B cell (primary cell): ENCODE data around the gene HIGD2A. TPM values are rescaled to one million over a fixed set of nuclear protein-coding genes. Genes with fewer than 3 reads are reported as not detected.

Experiments
- ATAC-seq: fragments of 200-7000 bp; cut with Tn5 transposase; one replicate; pipeline ENCODE4 v1.10.0; 2021; ENCODE audit warnings: low read depth, mild to moderate bottlenecking, moderate number of reproducible peaks, moderate library complexity
- CTCF ChIA-PET: fragments of 350-600 bp; sonication (Branson Sonifier 250); formaldehyde crosslinking; loops from one replicate; lab custom pipeline; 2021; ENCODE audit warnings: antibody characterized with exemption, inconsistent platforms; lab: Charles Lee
- POLR2A ChIA-PET: fragments of 350-600 bp; sonication (Branson Sonifier 250); formaldehyde crosslinking; loops from one replicate; lab custom pipeline; 2021; ENCODE audit warnings: antibody characterized with exemption; lab: Charles Lee
- DNase-seq: peaks from one replicate; pipeline ENCODE4 v3.0.0; 2013
- H2AFZ ChIP-seq: 2 replicates; pipeline ENCODE4 v1.6.1; 2012; ENCODE audit warnings: mild to moderate bottlenecking, low read depth, low read length; ENCODE audit not compliant: insufficient read depth, poor library complexity, severe bottlenecking
- H3K27ac ChIP-seq, 2 donors: 1 replicate in 1 of 2; 2 replicates in 1 of 2; pipeline ENCODE4 v1.5.1; 2012 to 2013; ENCODE audit warnings: low read length in 2 of 2, mild to moderate bottlenecking in 2 of 2, moderate library complexity in 1 of 2
- H3K27me3 ChIP-seq, 4 experiments: fragments of 200-600 bp in 1 of 4; sonication (generic) in 1 of 4; replicated peaks in 1 of 4; 1 replicate in 2 of 4; 2 replicates in 2 of 4; pipeline versions ENCODE4 v1.6.1 to v1.7.0; 2013 to 2016; ENCODE audit warnings: low read length in 3 of 4, mild to moderate bottlenecking in 2 of 4, mixed read lengths in 1 of 4, moderate library complexity in 1 of 4; ENCODE audit not compliant: insufficient read depth in 4 of 4, control insufficient read depth in 3 of 4; ENCODE audit errors: control extremely low read depth in 1 of 4
- H3K36me3 ChIP-seq, 2 experiments: replicated peaks in 1 of 2; 1 replicate in 1 of 2; 2 replicates in 1 of 2; pipeline versions ENCODE4 v1.6.1 to v1.7.1; 2013; ENCODE audit warnings: low read length in 1 of 2; ENCODE audit not compliant: insufficient read depth in 2 of 2, control insufficient read depth in 1 of 2; ENCODE audit errors: control extremely low read depth in 1 of 2, extremely low read depth in 1 of 2
- H3K4me1 ChIP-seq, 2 donors: fragments of 200-600 bp in 1 of 2; sonication (generic) in 1 of 2; 1 replicate in 1 of 2; 2 replicates in 1 of 2; pipeline versions ENCODE4 v1.5.1 to v1.6.1; 2013 to 2017; ENCODE audit warnings: low read length in 2 of 2; ENCODE audit not compliant: control insufficient read depth in 2 of 2, insufficient read depth in 2 of 2
- H3K4me2 ChIP-seq: replicated peaks from 2 replicates; pipeline ENCODE3; 2012; ENCODE audit warnings: mild to moderate bottlenecking, low read depth, low read length; ENCODE audit not compliant: poor library complexity, severe bottlenecking
- H3K4me3 ChIP-seq, 5 experiments: fragments of 200-600 bp in 1 of 5; sonication (generic) in 1 of 5; 1 replicate in 3 of 5; 2 replicates in 2 of 5; pipeline versions ENCODE4 v1.5.1 to v1.7.0; 2011 to 2016; ENCODE audit warnings: low read length in 4 of 5, mild to moderate bottlenecking in 4 of 5, low read depth in 2 of 5, control low read depth in 1 of 5, moderate library complexity in 1 of 5; ENCODE audit not compliant: insufficient read depth in 1 of 5; ENCODE audit errors: control extremely low read depth in 1 of 5, extremely low read depth in 1 of 5
- H3K79me2 ChIP-seq: fragments of 200-600 bp; sonication (generic); one replicate; pipeline ENCODE4 v1.6.0; 2016; ENCODE audit warnings: low read length; ENCODE audit not compliant: control insufficient read depth, insufficient read depth
- H3K9ac ChIP-seq: fragments of 200-600 bp; sonication (generic); 2 replicates; pipeline ENCODE4 v1.6.1; 2017; ENCODE audit warnings: mild to moderate bottlenecking, low read length, moderate library complexity
- H3K9me3 ChIP-seq, 3 donors: one replicate each; pipeline versions ENCODE4 v1.6.1 to v1.7.1; 2013; ENCODE audit warnings: low read length in 2 of 3; ENCODE audit not compliant: control insufficient read depth in 2 of 3, insufficient read depth in 1 of 3; ENCODE audit errors: control extremely low read depth in 1 of 3
- H4K20me1 ChIP-seq: 2 replicates; pipeline ENCODE4 v1.6.0; 2012; ENCODE audit warnings: mild to moderate bottlenecking, low read length; ENCODE audit not compliant: insufficient read depth, control insufficient read depth, poor library complexity, severe bottlenecking
- H3K27ac Mint-ChIP-seq: one replicate; pipeline ENCODE4 v1.8.0; 2021; ENCODE audit warnings: mixed read lengths
- H3K27me3 Mint-ChIP-seq: one replicate; pipeline ENCODE4 v1.8.0; 2021; ENCODE audit warnings: mixed read lengths
- H3K4me1 Mint-ChIP-seq: one replicate; pipeline ENCODE4 v1.8.0; 2021; ENCODE audit warnings: mixed read lengths
- H3K4me3 Mint-ChIP-seq: one replicate; pipeline ENCODE4 v1.8.0; 2021; ENCODE audit warnings: mixed read lengths
- H3K9me3 Mint-ChIP-seq: one replicate; pipeline ENCODE4 v1.8.0; 2022; ENCODE audit warnings: mixed read lengths; ENCODE audit not compliant: insufficient read depth
- EZH2 ChIP-seq: IDR thresholded peaks from 2 replicates; pipeline ENCODE4 v1.6.1; 2012; ENCODE audit warnings: borderline replicate concordance, low read depth, mild to moderate bottlenecking, moderate library complexity, low read length; ENCODE audit not compliant: insufficient read depth, poor library complexity, severe bottlenecking
- WGBS: methylation state at CpG from one replicate; pipeline ENCODE4 v1.1.5; 2013; ENCODE audit warnings: missing lambda C conversion rate; ENCODE audit not compliant: insufficient coverage; 5-methylcytosine and 5-hydroxymethylcytosine counted together
- intact Hi-C: fragments of 100-400 bp; cut with micrococcal nuclease; formaldehyde crosslinking; loops from one replicate; pipeline ENCODE4 v1.10.0; 2022
- polyA plus RNA-seq: library from polyadenylated mRNA; depleted of rRNA; stranded (reverse); fragments of >200 nt; gene quantifications from 2 replicates; pipeline ENCODE4 v1.2.3, GENCODE V29; 2012
- total RNA-seq, 2 donors: library from RNA; stranded (reverse); fragments of 120-200 nt in 1 of 2; gene quantifications; 1 replicate in 1 of 2; 2 replicates in 1 of 2; pipeline versions ENCODE4 v1.2.3 to v1.2.4, GENCODE V29; 2013 to 2022
- TF ChIP-seq, protein P1 (sequence below): fragments of 200-600 bp; IDR thresholded peaks from one replicate; pipeline ENCODE4 v1.8.0; 2022; ENCODE audit warnings: antibody characterized with exemption, mild to moderate bottlenecking

HIGD2A gene
- total and polyA plus RNA-seq, 2 donors (not counting 1 experiment from before 2014, with no cell fraction given) = 80.1 to 212 TPM

GRCh38 chr5:176391479-176391878 is 2.9 kb downstream of the HIGD2A start:
- TF ChIP-seq, protein P1, sequence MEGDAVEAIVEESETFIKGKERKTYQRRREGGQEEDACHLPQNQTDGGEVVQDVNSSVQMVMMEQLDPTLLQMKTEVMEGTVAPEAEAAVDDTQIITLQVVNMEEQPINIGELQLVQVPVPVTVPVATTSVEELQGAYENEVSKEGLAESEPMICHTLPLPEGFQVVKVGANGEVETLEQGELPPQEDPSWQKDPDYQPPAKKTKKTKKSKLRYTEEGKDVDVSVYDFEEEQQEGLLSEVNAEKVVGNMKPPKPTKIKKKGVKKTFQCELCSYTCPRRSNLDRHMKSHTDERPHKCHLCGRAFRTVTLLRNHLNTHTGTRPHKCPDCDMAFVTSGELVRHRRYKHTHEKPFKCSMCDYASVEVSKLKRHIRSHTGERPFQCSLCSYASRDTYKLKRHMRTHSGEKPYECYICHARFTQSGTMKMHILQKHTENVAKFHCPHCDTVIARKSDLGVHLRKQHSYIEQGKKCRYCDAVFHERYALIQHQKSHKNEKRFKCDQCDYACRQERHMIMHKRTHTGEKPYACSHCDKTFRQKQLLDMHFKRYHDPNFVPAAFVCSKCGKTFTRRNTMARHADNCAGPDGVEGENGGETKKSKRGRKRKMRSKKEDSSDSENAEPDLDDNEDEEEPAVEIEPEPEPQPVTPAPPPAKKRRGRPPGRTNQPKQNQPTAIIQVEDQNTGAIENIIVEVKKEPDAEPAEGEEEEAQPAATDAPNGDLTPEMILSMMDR = no peak
- no peak for TF ChIP-seq EZH2
- Histone ChIP-seq H3K36me3 (peaks cover 0 to 15% of the 10 kb centered on the region in 2 experiments), H3K79me2 (peaks cover 31% of the 10 kb centered on the region), H4K20me1 (no peaks in the 10 kb centered on the region), H3K9ac (no peak overlapping the region), H2AFZ (no peak overlapping the region), H3K4me3 (no peak overlapping the region), H3K27ac (no peak overlapping the region), H3K4me1 (peaks cover 18 to 28% of the 10 kb centered on the region in 2 donors), H3K27me3 (no peaks in the 10 kb centered on the region), H3K4me2 (no peak overlapping the region), H3K9me3 (no peaks in the 10 kb centered on the region)
- no peak overlapping the region for H3K27ac Mint-ChIP-seq
- no peaks in the 10 kb centered on the region for H3K27me3 Mint-ChIP-seq
- intact Hi-C loops = no loop called here
- POLR2A ChIA-PET = no interaction called here
- CTCF ChIA-PET = interaction anchor here (0.5 to 1.6 kb wide), 3 partner anchors 57 to 146 kb away, joined by 3 to 4 read pairs (median 3); partner anchors contain the start of gene FAF2
- no peak overlapping the region for H3K4me3 Mint-ChIP-seq
- DNase-seq (no peak), ATAC-seq (no peak)
- H3K9me3 Mint-ChIP-seq = no peaks in the 10 kb centered on the region
- H3K4me1 Mint-ChIP-seq = peaks cover 23% of the 10 kb centered on the region
- 100% methylated on average over 3 of the region's 4 CpGs for WGBS

DNA sequence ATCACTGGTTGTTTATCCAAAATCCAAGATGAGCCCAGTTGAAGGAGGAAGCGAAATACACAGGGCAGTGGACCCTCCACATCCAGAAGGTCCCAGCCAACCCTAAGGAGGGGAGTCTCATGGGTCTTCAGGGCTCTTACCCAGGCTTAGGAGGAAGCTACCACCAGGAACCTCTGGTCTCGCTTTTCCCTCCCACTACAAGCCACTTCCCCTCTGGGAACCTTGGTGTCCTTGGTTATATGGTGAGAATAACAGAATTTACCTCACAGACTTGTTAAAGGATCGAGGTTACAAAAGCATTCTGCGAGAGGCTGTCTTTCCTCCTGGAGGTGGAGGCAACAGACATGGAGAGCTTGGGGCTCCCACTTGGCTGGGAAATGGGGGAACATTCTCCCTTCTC is 3.4 kb downstream of the HIGD2A start:
- Histone ChIP-seq H4K20me1 (no peaks in the 10 kb centered on the region), H3K4me2 (no peak overlapping the region), H3K4me3 (no peak overlapping the region), H3K4me1 (peaks cover 14 to 23% of the 10 kb centered on the region in 2 donors), H2AFZ (no peak overlapping the region), H3K9me3 (no peaks in the 10 kb centered on the region), H3K27ac (no peak overlapping the region), H3K79me2 (peaks cover 26% of the 10 kb centered on the region), H3K9ac (no peak overlapping the region), H3K36me3 (peaks cover 0 to 10% of the 10 kb centered on the region in 2 experiments), H3K27me3 (no peaks in the 10 kb centered on the region)
- intact Hi-C loops = no loop called here
- Mint-ChIP-seq H3K4me1 (peaks cover 20% of the 10 kb centered on the region), H3K9me3 (no peaks in the 10 kb centered on the region), H3K27ac (no peak overlapping the region), H3K4me3 (no peak overlapping the region), H3K27me3 (no peaks in the 10 kb centered on the region)
- no CpG with 5 or more reads among the region's 4 CpGs for WGBS
- ChIA-PET POLR2A (no interaction called here), CTCF (interaction anchor here (1.6 kb wide), 1 partner anchor 56 kb away, joined by 4 read pairs; the partner anchor contains the start of gene FAF2)
- DNase-seq = no peak
- ATAC-seq = no peak
- TF ChIP-seq EZH2 = no peak
- TF ChIP-seq, protein P1 = no peak
